GM20000 (cell line): ENCODE data around the gene DLG3.
"Not testable (repeated sequence)": the region's sequence is repeated elsewhere in the genome, so short reads cannot be mapped to it uniquely, and the experiment has no call there.

Experiments used
- DNase-seq: peaks from one replicate; pipeline ENCODE4 v3.0.0; 2012; ENCODE audit warnings: low spot score
- CTCF ChIP-seq: IDR thresholded peaks from 2 replicates; pipeline ENCODE4 v1.5.1; 2012; ENCODE audit warnings: mild to moderate bottlenecking, control low read depth; ENCODE audit errors: extremely low read depth, missing control alignments

The DLG3 gene

GRCh38 chrX:70500826-70501225 is 56.2 kb downstream of the DLG3 start:
- TF ChIP-seq CTCF, result no peak
- DNase-seq, result no peak

GRCh38 chrX:70504772-70505450 is 60.3 kb downstream of the DLG3 start:
- no peak for DNase-seq
- TF ChIP-seq CTCF, result no peak

- DNase-seq, result no peak
- no peak for TF ChIP-seq CTCF
These were observed 60.8 kb downstream of the DLG3 start for GRCh38 chrX:70505451-70505841.

GRCh38 chrX:70508296-70508911 is 63.8 kb downstream of the DLG3 start:
- no peak for TF ChIP-seq CTCF
- DNase-seq, result no peak

- TF ChIP-seq CTCF, result no peak
- no peak for DNase-seq
These were observed 64.4 kb downstream of the DLG3 start for GRCh38 chrX:70509078-70509477.

GRCh38 chrX:70515270-70515669 is 70.6 kb downstream of the DLG3 start:
- DNase-seq, result not testable (repeated sequence)

GRCh38 chrX:70515692-70516091 is 71.1 kb downstream of the DLG3 start:
- not testable (repeated sequence) for DNase-seq

GRCh38 chrX:70525733-70526132 is 81.1 kb downstream of the DLG3 start:
- DNase-seq, result no peak
- no peak for TF ChIP-seq CTCF
